Glutamatergic neuron (in vitro differentiated cells): ENCODE data around the gene SMG9. TPM values are rescaled to one million over a fixed set of nuclear protein-coding genes. Genes with fewer than 3 reads are reported as not detected.

Experiments used
- DNase-seq: peaks from one replicate; pipeline ENCODE4 v3.0.0; 2022
- H3K27ac Mint-ChIP-seq: one replicate; pipeline ENCODE4 v1.8.0; 2020; ENCODE audit warnings: mild to moderate bottlenecking, mixed read lengths, inconsistent platforms; ENCODE audit not compliant: unreplicated experiment
- H3K27me3 Mint-ChIP-seq: one replicate; pipeline ENCODE4 v1.8.0; 2020; ENCODE audit warnings: mild to moderate bottlenecking, moderate library complexity, mixed read lengths, inconsistent platforms; ENCODE audit not compliant: unreplicated experiment
- H3K36me3 Mint-ChIP-seq: one replicate; pipeline ENCODE4 v1.8.0; 2020; ENCODE audit warnings: mild to moderate bottlenecking, mixed read lengths, inconsistent platforms; ENCODE audit not compliant: unreplicated experiment
- H3K4me1 Mint-ChIP-seq: one replicate; pipeline ENCODE4 v1.8.0; 2020; ENCODE audit warnings: mild to moderate bottlenecking, low read depth, mixed read lengths, inconsistent platforms; ENCODE audit not compliant: unreplicated experiment
- H3K4me3 Mint-ChIP-seq: one replicate; pipeline ENCODE4 v1.8.0; 2020; ENCODE audit warnings: mild to moderate bottlenecking, mixed read lengths, inconsistent platforms; ENCODE audit not compliant: unreplicated experiment
- H3K9me3 Mint-ChIP-seq: one replicate; pipeline ENCODE4 v1.8.0; 2020; ENCODE audit warnings: mild to moderate bottlenecking, moderate library complexity, mixed read lengths, inconsistent platforms; ENCODE audit not compliant: unreplicated experiment
- CTCF ChIP-seq: fragments of 200-600 bp; sonication (generic); IDR thresholded peaks from one replicate; pipeline ENCODE4 v1.5.0; 2021; ENCODE audit not compliant: partially characterized antibody, unreplicated experiment
- total RNA-seq: library from RNA; stranded (reverse); fragmentation: NEBNext Ultra II Directional; extraction: Animal tissue kit (Norgen Biotek cat#: 25700); gene quantifications from one replicate; pipeline ENCODE4 v1.2.1, GENCODE V29; 2021; ENCODE audit not compliant: unreplicated experiment

SMG9 gene
- total RNA-seq, 1 donor from 2014 or later, result 34.1 TPM

DNA sequence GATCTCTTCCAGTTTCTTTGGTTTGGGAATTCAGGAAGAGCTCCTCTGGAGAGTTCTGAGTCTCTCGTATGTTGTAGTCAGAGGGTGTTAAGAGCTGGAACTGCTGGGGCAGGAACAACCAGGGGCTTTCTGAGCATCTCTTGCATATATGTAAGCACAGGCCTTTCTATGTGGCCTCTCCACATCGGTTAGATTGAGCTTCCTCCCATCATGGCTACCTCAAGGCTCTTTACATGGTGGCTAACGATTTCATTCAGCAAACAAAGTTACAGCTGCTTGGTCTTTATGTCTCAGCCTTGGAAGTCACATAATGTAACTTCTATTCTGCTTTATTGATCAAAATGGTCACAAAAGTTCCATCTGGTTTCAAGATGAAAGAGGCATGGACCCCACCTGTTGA lies 64.3 kb downstream of the SMG9 start:
- H3K4me1 Mint-ChIP-seq, result no peaks in the 10 kb centered on the region
- H3K27me3 Mint-ChIP-seq, result no peaks in the 10 kb centered on the region

GRCh38 chr19:43688059-43688701 lies 66.6 kb downstream of the SMG9 start:
- Mint-ChIP-seq H3K27me3 (no peaks in the 10 kb centered on the region), H3K9me3 (peaks cover 9% of the 10 kb centered on the region), H3K4me3 (no peak overlapping the region), H3K27ac (no peak overlapping the region), H3K4me1 (no peaks in the 10 kb centered on the region), H3K36me3 (no peaks in the 10 kb centered on the region)
- no peak for DNase-seq
- no peak for TF ChIP-seq CTCF

More for the DNA sequence above, 64.3 kb downstream of the SMG9 start:
- no peaks in the 10 kb centered on the region for H3K36me3 Mint-ChIP-seq
- no peak overlapping the region for H3K27ac Mint-ChIP-seq
- no peak for DNase-seq
- peaks cover 9% of the 10 kb centered on the region for H3K9me3 Mint-ChIP-seq
- no peak overlapping the region for H3K4me3 Mint-ChIP-seq
- TF ChIP-seq CTCF, result no peak

DNA sequence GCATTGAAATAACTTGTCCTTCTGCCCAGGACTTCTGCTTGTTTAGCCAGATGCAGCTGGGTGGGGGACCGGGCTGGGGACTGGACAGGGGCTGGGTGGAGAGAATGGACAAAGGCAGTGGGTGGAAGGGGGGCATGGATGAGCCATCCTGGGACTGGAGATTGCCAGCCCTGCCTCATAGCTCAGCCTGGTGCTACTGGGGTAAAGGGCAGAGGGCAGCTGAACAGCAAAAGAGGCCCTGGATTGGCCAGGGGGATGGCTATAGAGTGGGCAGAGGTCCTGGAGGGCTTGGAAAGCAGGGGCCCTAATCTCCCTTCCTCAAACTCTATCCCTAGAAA lies 67.1 kb downstream of the SMG9 start:
- TF ChIP-seq CTCF, result no peak
- H3K9me3 Mint-ChIP-seq, result peaks cover 9% of the 10 kb centered on the region
- no peak for DNase-seq
- no peaks in the 10 kb centered on the region for H3K27me3 Mint-ChIP-seq
- no peak overlapping the region for H3K27ac Mint-ChIP-seq
- no peaks in the 10 kb centered on the region for H3K4me1 Mint-ChIP-seq
- no peak overlapping the region for H3K4me3 Mint-ChIP-seq
- H3K36me3 Mint-ChIP-seq, result no peaks in the 10 kb centered on the region

- Mint-ChIP-seq H3K4me1 (no peaks in the 10 kb centered on the region), H3K9me3 (peaks cover 6% of the 10 kb centered on the region), H3K27me3 (no peaks in the 10 kb centered on the region), H3K4me3 (no peak overlapping the region), H3K36me3 (no peaks in the 10 kb centered on the region), H3K27ac (no peak overlapping the region)
- no peak for TF ChIP-seq CTCF
- DNase-seq, result no peak
These were observed 70.4 kb downstream of the SMG9 start for GRCh38 chr19:43684326-43684725.

- H3K4me1 Mint-ChIP-seq, result no peaks in the 10 kb centered on the region
- no peak overlapping the region for H3K27ac Mint-ChIP-seq
- DNase-seq, result no peak
- H3K27me3 Mint-ChIP-seq, result no peaks in the 10 kb centered on the region
- TF ChIP-seq CTCF, result no peak
- H3K4me3 Mint-ChIP-seq, result no peak overlapping the region
- no peaks in the 10 kb centered on the region for H3K36me3 Mint-ChIP-seq
- peaks cover 6% of the 10 kb centered on the region for H3K9me3 Mint-ChIP-seq
These were observed 70.9 kb downstream of the SMG9 start for GRCh38 chr19:43683905-43684304.
